Prostate gland (tissue), 2 donors: ENCODE results near the gene HRAS. TPM values are rescaled to one million over a fixed set of nuclear protein-coding genes. Genes with fewer than 3 reads are reported as not detected.

Experiments
- DNase-seq: peaks from one replicate; pipeline ENCODE4 v3.0.0-alpha.2; 2019; ENCODE audit warnings: low spot score
- H3K27ac ChIP-seq, 2 donors: fragments of 200-600 bp; sonication (generic); 2 replicates each; pipeline ENCODE4 v1.5.1; 2017 to 2019
- H3K27me3 ChIP-seq: fragments of 200-600 bp; sonication (generic); replicated peaks from 2 replicates; pipeline ENCODE4 v1.5.1; 2019; ENCODE audit not compliant: insufficient read depth
- H3K36me3 ChIP-seq, 2 donors: fragments of 200-600 bp; sonication (generic); 1 replicate in 1 of 2; 2 replicates in 1 of 2; pipeline versions ENCODE4 v1.5.1 to v1.8.1; 2017 to 2019
- H3K4me1 ChIP-seq: fragments of 200-600 bp; sonication (generic); replicated peaks from 2 replicates; pipeline ENCODE4 v1.5.1; 2019
- H3K4me3 ChIP-seq, 2 donors: fragments of 200-600 bp; sonication (generic); 2 replicates each; pipeline ENCODE4 v1.5.1; 2017 to 2019
- H3K9me3 ChIP-seq: fragments of 200-600 bp; sonication (generic); 2 replicates; pipeline ENCODE4 v1.5.1; 2017
- POLR2A ChIP-seq: fragments of 450-650 bp; IDR thresholded peaks from one replicate; pipeline ENCODE4 v1.6.1; 2016; ENCODE audit warnings: antibody characterized with exemption, mild to moderate bottlenecking
- POLR2AphosphoS5 ChIP-seq: sonication (generic); formaldehyde crosslinking; IDR thresholded peaks from one replicate; pipeline ENCODE4 v1.6.1; 2017; ENCODE audit warnings: antibody characterized with exemption
- WGBS: methylation state at CpG from one replicate; pipeline ENCODE4 v1.1.5; 2018; 5-methylcytosine and 5-hydroxymethylcytosine counted together
- intact Hi-C: fragments of 100-400 bp; cut with DNase I; formaldehyde crosslinking; loops from one replicate; pipeline ENCODE4 v1.14.2; 2022
- total RNA-seq, 2 donors: library from RNA; depleted of rRNA; stranded (reverse); fragments of >200 nt; gene quantifications; one replicate each; pipeline ENCODE4 v1.1.0, GENCODE V29; 2016
- TF ChIP-seq, protein P1 (sequence below), 4 experiments: fragments of 200-600 bp in 2 of 4; fragments of 450-650 bp in 2 of 4; sonication (generic) in 2 of 4; IDR thresholded peaks; 1 replicate in 3 of 4; 2 replicates in 1 of 4; pipeline ENCODE4 v1.5.1; 2016 to 2019; ENCODE audit warnings: antibody characterized with exemption in 4 of 4, mild to moderate bottlenecking in 2 of 4, moderate library complexity in 2 of 4

Gene HRAS
- total RNA-seq, 2 donors from 2014 or later: 47.0 to 62.8 TPM

GRCh38 chr11:507727-508515 lies 27.5 kb downstream of the HRAS start:
- no peaks in the 10 kb centered on the region for H3K9me3 ChIP-seq
- intact Hi-C loops: loop anchor here (5.0 to 10.0 kb wide), 2 partner anchors 101 to 273 kb away; partner anchors contain the start of genes PSMD13 and SIRT3
- no peak for DNase-seq
- no peaks in the 10 kb centered on the region for H3K27me3 ChIP-seq
- no peaks in the 10 kb centered on the region for H3K36me3 ChIP-seq
- TF ChIP-seq POLR2AphosphoS5 (no peak), POLR2A (no peak)
- TF ChIP-seq, protein P1, sequence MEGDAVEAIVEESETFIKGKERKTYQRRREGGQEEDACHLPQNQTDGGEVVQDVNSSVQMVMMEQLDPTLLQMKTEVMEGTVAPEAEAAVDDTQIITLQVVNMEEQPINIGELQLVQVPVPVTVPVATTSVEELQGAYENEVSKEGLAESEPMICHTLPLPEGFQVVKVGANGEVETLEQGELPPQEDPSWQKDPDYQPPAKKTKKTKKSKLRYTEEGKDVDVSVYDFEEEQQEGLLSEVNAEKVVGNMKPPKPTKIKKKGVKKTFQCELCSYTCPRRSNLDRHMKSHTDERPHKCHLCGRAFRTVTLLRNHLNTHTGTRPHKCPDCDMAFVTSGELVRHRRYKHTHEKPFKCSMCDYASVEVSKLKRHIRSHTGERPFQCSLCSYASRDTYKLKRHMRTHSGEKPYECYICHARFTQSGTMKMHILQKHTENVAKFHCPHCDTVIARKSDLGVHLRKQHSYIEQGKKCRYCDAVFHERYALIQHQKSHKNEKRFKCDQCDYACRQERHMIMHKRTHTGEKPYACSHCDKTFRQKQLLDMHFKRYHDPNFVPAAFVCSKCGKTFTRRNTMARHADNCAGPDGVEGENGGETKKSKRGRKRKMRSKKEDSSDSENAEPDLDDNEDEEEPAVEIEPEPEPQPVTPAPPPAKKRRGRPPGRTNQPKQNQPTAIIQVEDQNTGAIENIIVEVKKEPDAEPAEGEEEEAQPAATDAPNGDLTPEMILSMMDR (IDR thresholded peaks at IDR 0.05): no peak
- peaks cover 14% of the 10 kb centered on the region for H3K4me1 ChIP-seq
- WGBS: 33% methylated on average over 45 of the region's 45 CpGs
- peak overlapping the region; percentile 79 to 92 for H3K4me3 ChIP-seq
- peak overlapping the region; percentile 99 for H3K27ac ChIP-seq

DNA sequence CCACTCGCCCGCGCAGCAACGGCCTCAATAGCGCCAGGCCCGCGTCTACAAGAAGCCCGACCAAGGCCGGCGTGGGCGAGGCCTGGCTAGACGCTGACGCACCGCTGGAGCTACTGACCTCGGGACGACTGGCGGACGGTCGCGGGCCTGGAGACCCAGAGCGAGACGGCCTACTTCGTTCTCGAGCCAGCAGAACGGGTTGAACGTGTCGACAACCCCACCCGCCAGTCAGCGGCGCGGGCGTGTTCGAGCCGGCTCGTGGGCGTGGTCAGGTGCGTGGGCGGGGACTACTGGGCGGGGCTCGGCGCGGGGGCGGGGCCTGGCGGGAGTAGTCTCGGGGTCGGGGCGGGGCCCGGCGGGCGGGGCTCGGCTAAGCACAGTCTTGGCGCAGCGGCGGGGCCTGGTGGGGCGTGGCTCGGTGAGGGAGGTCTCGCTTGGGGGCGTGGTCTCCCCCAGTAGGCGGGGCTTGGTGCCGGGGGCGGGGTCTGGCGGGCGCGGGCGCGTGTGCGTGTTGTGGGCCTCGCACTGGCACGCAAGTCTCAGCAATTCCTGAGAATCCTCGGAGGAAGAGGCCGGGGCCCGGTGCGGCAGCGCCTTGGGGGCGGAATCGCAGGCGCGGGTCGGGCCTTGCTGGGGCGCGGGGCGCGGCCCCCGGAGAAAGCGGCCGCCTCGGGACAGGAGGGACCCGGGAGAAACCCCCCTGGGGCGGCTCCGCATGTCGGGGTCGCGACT lies 28.2 kb downstream of the HRAS start, which contains the start of gene RNH1:
Gene RNH1 (minus strand): TSS at position 248 of the 732 bp plus-strand sequence. CDS start 5,080 bp downstream, outside the sequence.
- Histone ChIP-seq H3K27me3 (no peaks in the 10 kb centered on the region), H3K4me3 (peak within 1 kb of the TSS; percentile 79 to 92), H3K36me3 (no peaks in the 10 kb centered on the region), H3K9me3 (no peaks in the 10 kb centered on the region), H3K27ac (peak within 1 kb of the TSS; percentile 99), H3K4me1 (peaks cover 14% of the 10 kb centered on the region)
- 2% methylated on average over 45 of the region's 93 CpGs for WGBS
- DNase-seq: peak; percentile 99
- intact Hi-C loops: loop anchor here (5.0 to 10.0 kb wide), 2 partner anchors 100 to 272 kb away; partner anchors contain the start of genes PSMD13 and SIRT3
- TF ChIP-seq POLR2AphosphoS5: no peak
- TF ChIP-seq, protein P1 (IDR thresholded peaks at IDR 0.05): peak in 2 of 4 experiments; percentile 2 to 18
- TF ChIP-seq POLR2A: peak; percentile 61

- under 1% methylated on average over 71 of the region's 71 CpGs for WGBS
- peak; percentile 91 for TF ChIP-seq POLR2AphosphoS5
- TF ChIP-seq, protein P1 (IDR thresholded peaks at IDR 0.05): peak in 2 of 4 experiments; percentile 32 to 35
- TF ChIP-seq POLR2A: peak; percentile 50
- peak overlapping the region; percentile 79 to 92 for H3K4me3 ChIP-seq
- DNase-seq: peak; percentile 95
- H3K4me1 ChIP-seq: peaks cover 14% of the 10 kb centered on the region
- intact Hi-C loops: loop anchor here (5.0 to 10.0 kb wide), 2 partner anchors 99 to 272 kb away; partner anchors contain the start of genes PSMD13 and SIRT3
- no peaks in the 10 kb centered on the region for H3K27me3 ChIP-seq
- H3K9me3 ChIP-seq: no peaks in the 10 kb centered on the region
- H3K36me3 ChIP-seq: no peaks in the 10 kb centered on the region
- H3K27ac ChIP-seq: peak overlapping the region; percentile 99
These were observed 29.0 kb downstream of the HRAS start for GRCh38 chr11:506238-506994.

GRCh38 chr11:504994-505344 lies 30.4 kb downstream of the HRAS start:
- Histone ChIP-seq H3K4me1 (peaks cover 14% of the 10 kb centered on the region), H3K36me3 (peaks cover 4 to 12% of the 10 kb centered on the region in 2 donors), H3K4me3 (peak overlapping the region; percentile 25 to 37), H3K9me3 (no peaks in the 10 kb centered on the region), H3K27ac (peak overlapping the region; percentile 61 to 77), H3K27me3 (no peaks in the 10 kb centered on the region)
- intact Hi-C loops: loop anchor here (5.0 to 10.0 kb wide), 2 partner anchors 98 to 270 kb away; partner anchors contain the start of genes PSMD13 and SIRT3
- TF ChIP-seq POLR2AphosphoS5: no peak
- TF ChIP-seq POLR2A: no peak
- TF ChIP-seq, protein P1 (IDR thresholded peaks at IDR 0.05): no peak
- no peak for DNase-seq
- WGBS: 58% methylated on average over 7 of the region's 7 CpGs
